MM.1S (cell line): Measurements from ENCODE around the gene ADARB2.

ENCODE experiments used
- DNase-seq: peaks from one replicate; pipeline ENCODE4 v3.0.0-alpha.2; 2015
- H2AFZ ChIP-seq: fragments of 300-600 bp; sonication (generic); 2 replicates; pipeline ENCODE4 v1.6.0; 2016; ENCODE audit warnings: antibody characterized with exemption, low read length
- H3F3A ChIP-seq: fragments of 300-600 bp; sonication (generic); 2 replicates; pipeline ENCODE4 v1.6.1; 2016; ENCODE audit warnings: mild to moderate bottlenecking, antibody characterized with exemption, low read length, moderate library complexity, mixed read lengths; ENCODE audit not compliant: insufficient read depth
- H3K27ac ChIP-seq: fragments of 300-600 bp; sonication (generic); 2 replicates; pipeline ENCODE4 v1.5.1; 2016; ENCODE audit warnings: mild to moderate bottlenecking, low read length
- H3K27me3 ChIP-seq: fragments of 300-600 bp; sonication (generic); replicated peaks from 2 replicates; pipeline ENCODE4 v1.6.0; 2016; ENCODE audit warnings: low read length; ENCODE audit not compliant: insufficient read depth
- H3K36me3 ChIP-seq: fragments of 300-600 bp; sonication (generic); replicated peaks from 2 replicates; pipeline ENCODE4 v1.6.1; 2016; ENCODE audit warnings: mild to moderate bottlenecking, low read length, mixed read lengths; ENCODE audit not compliant: insufficient read depth
- H3K4me1 ChIP-seq: fragments of 300-600 bp; sonication (generic); 2 replicates; pipeline ENCODE4 v1.6.1; 2016; ENCODE audit warnings: low read length, mixed read lengths
- H3K4me2 ChIP-seq: fragments of 300-600 bp; sonication (generic); 2 replicates; pipeline ENCODE4 v1.6.0; 2016; ENCODE audit warnings: low read depth, low read length
- H3K4me3 ChIP-seq: fragments of 300-600 bp; sonication (generic); 2 replicates; pipeline ENCODE4 v1.5.1; 2016; ENCODE audit warnings: low read length, mixed read lengths
- H3K79me2 ChIP-seq: fragments of 300-600 bp; sonication (generic); 2 replicates; pipeline ENCODE4 v1.6.1; 2016; ENCODE audit warnings: mixed run types, low read length, mixed read lengths
- H3K9ac ChIP-seq: fragments of 300-600 bp; sonication (generic); 2 replicates; pipeline ENCODE4 v1.6.1; 2016; ENCODE audit warnings: low read length, mixed read lengths
- H3K9me2 ChIP-seq: fragments of 300-600 bp; sonication (generic); replicated peaks from 2 replicates; pipeline ENCODE4 v1.6.1; 2016; ENCODE audit warnings: mild to moderate bottlenecking, low read length, mixed read lengths; ENCODE audit not compliant: insufficient read depth
- H3K9me3 ChIP-seq: fragments of 300-600 bp; sonication (generic); replicated peaks from 2 replicates; pipeline ENCODE4 v1.6.1; 2016; ENCODE audit warnings: mild to moderate bottlenecking, low read length, mixed read lengths; ENCODE audit not compliant: insufficient read depth
- H4K20me1 ChIP-seq: fragments of 300-600 bp; sonication (generic); 2 replicates; pipeline ENCODE4 v1.6.1; 2016; ENCODE audit warnings: mild to moderate bottlenecking, low read length, moderate library complexity, mixed read lengths; ENCODE audit not compliant: insufficient read depth
- EZH2 ChIP-seq: fragments of 300-600 bp; sonication (generic); optimal IDR thresholded peaks from 2 replicates; pipeline ENCODE3; 2017; ENCODE audit warnings: low read depth, mild to moderate bottlenecking, antibody characterized with exemption, low read length, mixed read lengths
- EZH2phosphoT487 ChIP-seq: fragments of 300-600 bp; sonication (generic); IDR thresholded peaks from 2 replicates; pipeline ENCODE4 v1.6.1; 2018; ENCODE audit warnings: antibody characterized with exemption, low read length
- TF ChIP-seq, protein P1 (sequence below): fragments of 300-600 bp; sonication (generic); IDR thresholded peaks from 2 replicates; pipeline ENCODE4 v1.5.1; 2016; ENCODE audit warnings: antibody characterized with exemption, low read length, mixed read lengths

ADARB2 gene

GRCh38 chr10:1346201-1346600, 391.1 kb downstream of the ADARB2 start:
- no peaks in the 10 kb centered on the region for H3K79me2 ChIP-seq
- no peaks in the 10 kb centered on the region for H3K4me1 ChIP-seq
- no peak overlapping the region for H2AFZ ChIP-seq
- H3K9me2 ChIP-seq = no peaks in the 10 kb centered on the region
- H3K4me3 ChIP-seq = no peak overlapping the region
- no peaks in the 10 kb centered on the region for H3F3A ChIP-seq
- H3K36me3 ChIP-seq = no peaks in the 10 kb centered on the region
- H3K4me2 ChIP-seq = no peak overlapping the region
- TF ChIP-seq, protein P1, sequence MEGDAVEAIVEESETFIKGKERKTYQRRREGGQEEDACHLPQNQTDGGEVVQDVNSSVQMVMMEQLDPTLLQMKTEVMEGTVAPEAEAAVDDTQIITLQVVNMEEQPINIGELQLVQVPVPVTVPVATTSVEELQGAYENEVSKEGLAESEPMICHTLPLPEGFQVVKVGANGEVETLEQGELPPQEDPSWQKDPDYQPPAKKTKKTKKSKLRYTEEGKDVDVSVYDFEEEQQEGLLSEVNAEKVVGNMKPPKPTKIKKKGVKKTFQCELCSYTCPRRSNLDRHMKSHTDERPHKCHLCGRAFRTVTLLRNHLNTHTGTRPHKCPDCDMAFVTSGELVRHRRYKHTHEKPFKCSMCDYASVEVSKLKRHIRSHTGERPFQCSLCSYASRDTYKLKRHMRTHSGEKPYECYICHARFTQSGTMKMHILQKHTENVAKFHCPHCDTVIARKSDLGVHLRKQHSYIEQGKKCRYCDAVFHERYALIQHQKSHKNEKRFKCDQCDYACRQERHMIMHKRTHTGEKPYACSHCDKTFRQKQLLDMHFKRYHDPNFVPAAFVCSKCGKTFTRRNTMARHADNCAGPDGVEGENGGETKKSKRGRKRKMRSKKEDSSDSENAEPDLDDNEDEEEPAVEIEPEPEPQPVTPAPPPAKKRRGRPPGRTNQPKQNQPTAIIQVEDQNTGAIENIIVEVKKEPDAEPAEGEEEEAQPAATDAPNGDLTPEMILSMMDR = no peak
- TF ChIP-seq EZH2phosphoT487 (no peak), EZH2 (no peak)
- H3K27ac ChIP-seq = no peak overlapping the region
- no peaks in the 10 kb centered on the region for H4K20me1 ChIP-seq
- no peak overlapping the region for H3K9ac ChIP-seq
- no peaks in the 10 kb centered on the region for H3K9me3 ChIP-seq
- no peak for DNase-seq
- no peaks in the 10 kb centered on the region for H3K27me3 ChIP-seq

DNA sequence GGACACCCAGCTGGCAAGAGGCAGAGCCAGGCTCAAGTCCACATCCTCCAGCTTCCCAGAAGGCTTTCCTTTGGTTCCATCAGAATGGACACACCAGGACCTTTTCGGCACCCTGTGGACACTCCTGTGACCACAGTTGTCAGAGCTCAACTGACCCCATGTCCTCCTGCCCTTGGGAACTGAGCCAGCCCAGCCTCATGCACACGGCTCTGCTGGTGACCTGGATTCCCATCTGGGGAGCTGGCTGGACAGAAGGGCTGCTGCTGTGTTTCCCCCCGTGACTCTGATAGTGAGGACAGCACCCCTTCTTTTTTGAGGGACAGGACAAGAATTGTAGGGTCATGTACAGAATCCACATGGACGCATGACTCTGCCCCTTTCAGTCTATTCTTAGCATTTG, 392.0 kb downstream of the ADARB2 start:
- no peaks in the 10 kb centered on the region for H4K20me1 ChIP-seq
- H3K9me2 ChIP-seq = no peaks in the 10 kb centered on the region
- H3K4me2 ChIP-seq = no peak overlapping the region
- no peaks in the 10 kb centered on the region for H3F3A ChIP-seq
- H3K27ac ChIP-seq = no peak overlapping the region
- no peak overlapping the region for H3K4me3 ChIP-seq
- H3K9me3 ChIP-seq = no peaks in the 10 kb centered on the region
- H3K4me1 ChIP-seq = no peaks in the 10 kb centered on the region
- H3K36me3 ChIP-seq = no peaks in the 10 kb centered on the region
- no peak overlapping the region for H3K9ac ChIP-seq
- H3K79me2 ChIP-seq = no peaks in the 10 kb centered on the region
- no peak overlapping the region for H2AFZ ChIP-seq
- TF ChIP-seq, protein P1 = no peak
- TF ChIP-seq EZH2phosphoT487 = no peak
- no peak for TF ChIP-seq EZH2
- no peaks in the 10 kb centered on the region for H3K27me3 ChIP-seq
- DNase-seq = no peak

DNA sequence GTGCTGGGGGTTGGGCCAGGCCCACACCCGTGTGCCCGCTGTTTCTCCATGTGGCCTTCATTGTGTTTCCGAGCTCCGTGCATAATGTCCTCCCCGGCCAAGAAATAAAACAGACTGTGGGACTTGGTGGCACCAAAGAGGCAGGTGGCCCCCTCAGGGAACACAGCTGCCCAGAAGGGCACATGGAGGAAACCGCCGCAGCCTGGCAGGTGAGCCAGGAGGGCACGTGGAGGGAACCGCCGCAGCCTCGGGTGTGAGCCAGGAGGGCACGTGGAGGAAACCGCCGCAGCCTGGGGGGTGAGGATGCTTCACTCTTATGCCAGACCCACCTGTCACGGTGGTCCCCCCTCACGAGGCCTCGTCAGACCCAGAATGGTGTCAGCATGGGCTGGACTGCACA, 392.5 kb downstream of the ADARB2 start:
- Histone ChIP-seq H4K20me1 (no peaks in the 10 kb centered on the region), H3F3A (no peaks in the 10 kb centered on the region), H3K9me3 (no peaks in the 10 kb centered on the region), H3K4me1 (no peaks in the 10 kb centered on the region), H3K27ac (no peak overlapping the region), H3K9ac (no peak overlapping the region), H2AFZ (no peak overlapping the region), H3K4me2 (no peak overlapping the region), H3K4me3 (no peak overlapping the region), H3K27me3 (no peaks in the 10 kb centered on the region), H3K79me2 (no peaks in the 10 kb centered on the region), H3K9me2 (no peaks in the 10 kb centered on the region), H3K36me3 (no peaks in the 10 kb centered on the region)
- DNase-seq = no peak
- TF ChIP-seq EZH2phosphoT487 = no peak
- TF ChIP-seq, protein P1 = no peak
- no peak for TF ChIP-seq EZH2
